GM23338 (cell line): ENCODE results near the gene TLE6. TPM values are rescaled to one million over a fixed set of nuclear protein-coding genes. Genes with fewer than 3 reads are reported as not detected.

Source experiments
- ATAC-seq: fragments of 200-7000 bp; cut with Tn5 transposase; 3 replicates; pipeline ENCODE4 v1.9.1; 2020
- DNase-seq: peaks from one replicate; pipeline ENCODE4 v3.0.0-alpha.2; 2015; ENCODE audit warnings: low spot score
- H2AFZ ChIP-seq: fragments of 200-600 bp; sonication (generic); 2 replicates; pipeline ENCODE4 v1.8.0; 2016; ENCODE audit warnings: antibody characterized with exemption, mild to moderate bottlenecking, moderate library complexity
- H3F3A ChIP-seq: fragments of 200-600 bp; sonication (generic); replicated peaks from 2 replicates; pipeline ENCODE4 v1.8.0; 2017; ENCODE audit warnings: antibody characterized with exemption, mixed run types, low read depth
- H3K27ac ChIP-seq: fragments of 200-600 bp; sonication (generic); 2 replicates; pipeline ENCODE4 v1.6.1; 2016; ENCODE audit warnings: low read depth
- H3K27me3 ChIP-seq: fragments of 200-600 bp; sonication (generic); 2 replicates; pipeline ENCODE4 v1.8.0; 2016; ENCODE audit warnings: mild to moderate bottlenecking, mixed run types, moderate library complexity; ENCODE audit not compliant: insufficient read depth
- H3K36me3 ChIP-seq: fragments of 200-600 bp; sonication (generic); 2 replicates; pipeline ENCODE4 v1.8.0; 2016; ENCODE audit warnings: mild to moderate bottlenecking; ENCODE audit not compliant: insufficient read depth
- H3K4me1 ChIP-seq: fragments of 200-600 bp; sonication (generic); 2 replicates; pipeline ENCODE4 v1.8.0; 2016; ENCODE audit warnings: mild to moderate bottlenecking, moderate library complexity; ENCODE audit not compliant: insufficient read depth
- H3K4me2 ChIP-seq: fragments of 200-600 bp; sonication (generic); 2 replicates; pipeline ENCODE4 v1.7.1; 2017; ENCODE audit warnings: mixed run types
- H3K4me3 ChIP-seq: fragments of 200-600 bp; sonication (generic); 2 replicates; pipeline ENCODE4 v1.6.1; 2016; ENCODE audit warnings: mixed run types
- H3K79me2 ChIP-seq: fragments of 200-600 bp; sonication (generic); replicated peaks from 2 replicates; pipeline ENCODE4 v1.8.0; 2017; ENCODE audit warnings: mild to moderate bottlenecking; ENCODE audit not compliant: insufficient read depth
- H3K9me2 ChIP-seq: fragments of 200-600 bp; sonication (generic); 2 replicates; pipeline ENCODE4 v1.8.0; 2017; ENCODE audit not compliant: insufficient read depth
- H4K20me1 ChIP-seq: fragments of 200-600 bp; sonication (generic); replicated peaks from 2 replicates; pipeline ENCODE4 v1.8.0; 2017; ENCODE audit warnings: mild to moderate bottlenecking; ENCODE audit not compliant: insufficient read depth
- H3K27ac Mint-ChIP-seq: 2 replicates; pipeline ENCODE4 v1.8.0; 2020; ENCODE audit warnings: inconsistent platforms, mild to moderate bottlenecking, moderate library complexity, mixed read lengths
- H3K27me3 Mint-ChIP-seq: 3 replicates; pipeline ENCODE4 v1.8.0; 2022; ENCODE audit warnings: low read depth, mild to moderate bottlenecking, moderate library complexity, mixed read lengths, inconsistent platforms; ENCODE audit not compliant: insufficient read depth, poor library complexity
- H3K36me3 Mint-ChIP-seq: 3 replicates; pipeline ENCODE4 v1.8.0; 2021; ENCODE audit warnings: low read depth, mild to moderate bottlenecking, inconsistent platforms, moderate library complexity, mixed read lengths
- H3K4me1 Mint-ChIP-seq: 3 replicates; pipeline ENCODE4 v1.8.0; 2020; ENCODE audit warnings: mild to moderate bottlenecking, inconsistent platforms, mixed read lengths
- H3K4me3 Mint-ChIP-seq: 3 replicates; pipeline ENCODE4 v1.8.0; 2021; ENCODE audit warnings: moderate library complexity, mild to moderate bottlenecking, inconsistent platforms, mixed read lengths
- H3K9me3 Mint-ChIP-seq: 3 replicates; pipeline ENCODE4 v1.8.0; 2020; ENCODE audit warnings: moderate library complexity, mild to moderate bottlenecking, inconsistent platforms, mixed read lengths
- CREB1 ChIP-seq: fragments of 250-450 bp; sonication (Bioruptor Pico); IDR thresholded peaks from 2 replicates; pipeline ENCODE4 v1.5.0; 2020; ENCODE audit warnings: low read depth, mild to moderate bottlenecking, moderate library complexity
- EZH2 ChIP-seq: fragments of 200-600 bp; sonication (generic); IDR thresholded peaks from one replicate; pipeline ENCODE4 v1.8.0; 2017; ENCODE audit warnings: antibody characterized with exemption, mild to moderate bottlenecking, low read depth; ENCODE audit not compliant: unreplicated experiment
- EZH2phosphoT487 ChIP-seq: fragments of 200-600 bp; sonication (generic); IDR thresholded peaks from one replicate; pipeline ENCODE4 v1.8.1; 2018; ENCODE audit warnings: antibody characterized with exemption; ENCODE audit not compliant: unreplicated experiment
- JUNB ChIP-seq: IDR thresholded peaks from one replicate; pipeline ENCODE4 v1.6.1; 2016; ENCODE audit warnings: antibody characterized with exemption; ENCODE audit not compliant: unreplicated experiment
- NANOG ChIP-seq: IDR thresholded peaks from 2 replicates; pipeline ENCODE4 v1.6.1; 2016; ENCODE audit warnings: antibody characterized with exemption, borderline replicate concordance
- POLR2AphosphoS5 ChIP-seq: IDR thresholded peaks from 2 replicates; pipeline ENCODE4 v1.6.1; 2016; ENCODE audit warnings: antibody characterized with exemption, low read depth
- STAT1 ChIP-seq: IDR thresholded peaks from one replicate; pipeline ENCODE4 v1.6.1; 2016; ENCODE audit warnings: antibody characterized with exemption; ENCODE audit not compliant: unreplicated experiment
- ZNF114 ChIP-seq: fragments of 250-450 bp; sonication (Bioruptor Pico); IDR thresholded peaks from 2 replicates; pipeline ENCODE4 v1.5.0; 2020; ENCODE audit warnings: mild to moderate bottlenecking, moderate library complexity
- ZNF331 ChIP-seq: fragments of 250-450 bp; sonication (Bioruptor Pico); IDR thresholded peaks from 2 replicates; pipeline ENCODE4 v1.5.0; 2020; ENCODE audit warnings: low read depth, mild to moderate bottlenecking, moderate library complexity
- polyA plus RNA-seq: library from polyadenylated mRNA; unstranded; fragments of >200 nt; fragmentation: Nextera tagmentation; extraction: Ambion mirVana; gene quantifications from 2 replicates; pipeline ENCODE4 v1.2.1, GENCODE V29; 2016
- total RNA-seq: library from RNA; depleted of rRNA; stranded (reverse); fragments of >200 nt; shearing (Covaris generic); gene quantifications from 2 replicates; pipeline ENCODE4 v1.2.3, GENCODE V29; 2014
- TF ChIP-seq, protein P1 (sequence below): IDR thresholded peaks from 2 replicates; pipeline ENCODE4 v1.6.1; 2016; ENCODE audit warnings: antibody characterized with exemption
- TF ChIP-seq, protein P2 (sequence below): fragments of 250-450 bp; sonication (Bioruptor Pico); IDR thresholded peaks from 2 replicates; pipeline ENCODE4 v1.5.0; 2020; ENCODE audit warnings: mild to moderate bottlenecking, moderate library complexity
- TF ChIP-seq, protein P3 (sequence below), 2 experiments: fragments of 200-600 bp in 1 of 2; sonication (generic) in 1 of 2; conservative IDR thresholded peaks; 2 replicates each; pipeline versions ENCODE4 v1.5.1 to v1.6.1; 2016 to 2017; ENCODE audit warnings: antibody characterized with exemption in 2 of 2, low read depth in 2 of 2, mild to moderate bottlenecking in 2 of 2, moderate library complexity in 1 of 2
- TF ChIP-seq, protein P4 (sequence below): IDR thresholded peaks from one replicate; pipeline ENCODE4 v1.6.1; 2018; ENCODE audit warnings: antibody characterized with exemption; ENCODE audit not compliant: unreplicated experiment

TLE6 gene
- total and polyA plus RNA-seq, 2 experiments from 2014 or later = 2.4 TPM

DNA sequence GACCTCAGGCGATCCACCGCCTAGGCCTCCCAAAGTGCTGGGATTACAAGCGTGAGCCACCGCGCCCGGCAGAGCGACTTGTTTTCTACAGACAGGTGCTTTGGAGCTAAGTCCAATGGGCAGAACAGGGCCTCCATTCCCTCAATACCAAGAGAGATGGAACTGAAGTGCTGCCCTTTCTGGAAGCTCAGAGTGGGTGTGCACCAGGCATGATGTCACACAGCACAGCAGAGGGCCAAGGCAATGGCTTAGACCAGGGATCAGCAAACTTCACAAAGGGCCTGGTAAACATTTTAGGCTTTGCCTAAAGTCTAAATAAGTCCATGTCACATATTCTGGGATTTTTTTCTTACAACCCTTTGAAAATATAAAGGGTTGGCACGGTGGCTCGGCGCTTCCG is 21.3 kb downstream of the TLE6 start:
- no peaks in the 10 kb centered on the region; the same call in 1 of the 2 replicates for H3K4me1 ChIP-seq

More for the DNA sequence above, 21.3 kb downstream of the TLE6 start:
- Mint-ChIP-seq H3K27ac (no peak overlapping the region), H3K27me3 (peaks cover 8% of the 10 kb centered on the region), H3K4me3 (no peak overlapping the region), H3K36me3 (peaks cover 7% of the 10 kb centered on the region; the same call in 2 of the 3 replicates), H3K4me1 (0 out of 3 replicates have a peak, but pooled peaks cover 3% of the 10 kb centered on the region), H3K9me3 (no peaks in the 10 kb centered on the region; the same call in 2 of the 3 replicates)
- no peaks in the 10 kb centered on the region for H3K9me2 ChIP-seq
- H3K36me3 ChIP-seq = no peaks in the 10 kb centered on the region
- ATAC-seq (no peak), DNase-seq (no peak)
- no peaks in the 10 kb centered on the region for H3K27me3 ChIP-seq
- no peak overlapping the region for H2AFZ ChIP-seq
- no peaks in the 10 kb centered on the region; the same call in 1 of the 2 replicates for H4K20me1 ChIP-seq
- no peaks in the 10 kb centered on the region for H3K79me2 ChIP-seq
- H3K4me2 ChIP-seq = no peak overlapping the region
- no peak overlapping the region for H3K4me3 ChIP-seq
- no peaks in the 10 kb centered on the region for H3F3A ChIP-seq
- TF ChIP-seq, protein P1, sequence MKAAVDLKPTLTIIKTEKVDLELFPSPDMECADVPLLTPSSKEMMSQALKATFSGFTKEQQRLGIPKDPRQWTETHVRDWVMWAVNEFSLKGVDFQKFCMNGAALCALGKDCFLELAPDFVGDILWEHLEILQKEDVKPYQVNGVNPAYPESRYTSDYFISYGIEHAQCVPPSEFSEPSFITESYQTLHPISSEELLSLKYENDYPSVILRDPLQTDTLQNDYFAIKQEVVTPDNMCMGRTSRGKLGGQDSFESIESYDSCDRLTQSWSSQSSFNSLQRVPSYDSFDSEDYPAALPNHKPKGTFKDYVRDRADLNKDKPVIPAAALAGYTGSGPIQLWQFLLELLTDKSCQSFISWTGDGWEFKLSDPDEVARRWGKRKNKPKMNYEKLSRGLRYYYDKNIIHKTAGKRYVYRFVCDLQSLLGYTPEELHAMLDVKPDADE = no peak
- TF ChIP-seq JUNB = no peak
- TF ChIP-seq, protein P2, sequence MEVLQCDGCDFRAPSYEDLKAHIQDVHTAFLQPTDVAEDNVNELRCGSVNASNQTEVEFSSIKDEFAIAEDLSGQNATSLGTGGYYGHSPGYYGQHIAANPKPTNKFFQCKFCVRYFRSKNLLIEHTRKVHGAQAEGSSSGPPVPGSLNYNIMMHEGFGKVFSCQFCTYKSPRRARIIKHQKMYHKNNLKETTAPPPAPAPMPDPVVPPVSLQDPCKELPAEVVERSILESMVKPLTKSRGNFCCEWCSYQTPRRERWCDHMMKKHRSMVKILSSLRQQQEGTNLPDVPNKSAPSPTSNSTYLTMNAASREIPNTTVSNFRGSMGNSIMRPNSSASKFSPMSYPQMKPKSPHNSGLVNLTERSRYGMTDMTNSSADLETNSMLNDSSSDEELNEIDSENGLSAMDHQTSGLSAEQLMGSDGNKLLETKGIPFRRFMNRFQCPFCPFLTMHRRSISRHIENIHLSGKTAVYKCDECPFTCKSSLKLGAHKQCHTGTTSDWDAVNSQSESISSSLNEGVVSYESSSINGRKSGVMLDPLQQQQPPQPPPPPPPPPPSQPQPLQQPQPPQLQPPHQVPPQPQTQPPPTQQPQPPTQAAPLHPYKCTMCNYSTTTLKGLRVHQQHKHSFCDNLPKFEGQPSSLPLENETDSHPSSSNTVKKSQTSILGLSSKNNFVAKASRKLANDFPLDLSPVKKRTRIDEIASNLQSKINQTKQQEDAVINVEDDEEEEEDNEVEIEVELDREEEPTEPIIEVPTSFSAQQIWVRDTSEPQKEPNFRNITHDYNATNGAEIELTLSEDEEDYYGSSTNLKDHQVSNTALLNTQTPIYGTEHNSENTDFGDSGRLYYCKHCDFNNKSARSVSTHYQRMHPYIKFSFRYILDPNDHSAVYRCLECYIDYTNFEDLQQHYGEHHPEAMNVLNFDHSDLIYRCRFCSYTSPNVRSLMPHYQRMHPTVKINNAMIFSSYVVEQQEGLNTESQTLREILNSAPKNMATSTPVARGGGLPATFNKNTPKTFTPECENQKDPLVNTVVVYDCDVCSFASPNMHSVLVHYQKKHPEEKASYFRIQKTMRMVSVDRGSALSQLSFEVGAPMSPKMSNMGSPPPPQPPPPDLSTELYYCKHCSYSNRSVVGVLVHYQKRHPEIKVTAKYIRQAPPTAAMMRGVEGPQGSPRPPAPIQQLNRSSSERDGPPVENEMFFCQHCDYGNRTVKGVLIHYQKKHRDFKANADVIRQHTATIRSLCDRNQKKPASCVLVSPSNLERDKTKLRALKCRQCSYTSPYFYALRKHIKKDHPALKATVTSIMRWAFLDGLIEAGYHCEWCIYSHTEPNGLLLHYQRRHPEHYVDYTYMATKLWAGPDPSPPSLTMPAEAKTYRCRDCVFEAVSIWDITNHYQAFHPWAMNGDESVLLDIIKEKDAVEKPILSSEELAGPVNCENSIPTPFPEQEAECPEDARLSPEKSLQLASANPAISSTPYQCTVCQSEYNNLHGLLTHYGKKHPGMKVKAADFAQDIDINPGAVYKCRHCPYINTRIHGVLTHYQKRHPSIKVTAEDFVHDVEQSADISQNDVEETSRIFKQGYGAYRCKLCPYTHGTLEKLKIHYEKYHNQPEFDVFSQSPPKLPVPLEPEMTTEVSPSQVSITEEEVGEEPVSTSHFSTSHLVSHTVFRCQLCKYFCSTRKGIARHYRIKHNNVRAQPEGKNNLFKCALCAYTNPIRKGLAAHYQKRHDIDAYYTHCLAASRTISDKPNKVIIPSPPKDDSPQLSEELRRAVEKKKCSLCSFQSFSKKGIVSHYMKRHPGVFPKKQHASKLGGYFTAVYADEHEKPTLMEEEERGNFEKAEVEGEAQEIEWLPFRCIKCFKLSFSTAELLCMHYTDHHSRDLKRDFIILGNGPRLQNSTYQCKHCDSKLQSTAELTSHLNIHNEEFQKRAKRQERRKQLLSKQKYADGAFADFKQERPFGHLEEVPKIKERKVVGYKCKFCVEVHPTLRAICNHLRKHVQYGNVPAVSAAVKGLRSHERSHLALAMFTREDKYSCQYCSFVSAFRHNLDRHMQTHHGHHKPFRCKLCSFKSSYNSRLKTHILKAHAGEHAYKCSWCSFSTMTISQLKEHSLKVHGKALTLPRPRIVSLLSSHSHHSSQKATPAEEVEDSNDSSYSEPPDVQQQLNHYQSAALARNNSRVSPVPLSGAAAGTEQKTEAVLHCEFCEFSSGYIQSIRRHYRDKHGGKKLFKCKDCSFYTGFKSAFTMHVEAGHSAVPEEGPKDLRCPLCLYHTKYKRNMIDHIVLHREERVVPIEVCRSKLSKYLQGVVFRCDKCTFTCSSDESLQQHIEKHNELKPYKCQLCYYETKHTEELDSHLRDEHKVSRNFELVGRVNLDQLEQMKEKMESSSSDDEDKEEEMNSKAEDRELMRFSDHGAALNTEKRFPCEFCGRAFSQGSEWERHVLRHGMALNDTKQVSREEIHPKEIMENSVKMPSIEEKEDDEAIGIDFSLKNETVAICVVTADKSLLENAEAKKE (CRISPR knock-in tag) = no peak
- TF ChIP-seq, protein P3, sequence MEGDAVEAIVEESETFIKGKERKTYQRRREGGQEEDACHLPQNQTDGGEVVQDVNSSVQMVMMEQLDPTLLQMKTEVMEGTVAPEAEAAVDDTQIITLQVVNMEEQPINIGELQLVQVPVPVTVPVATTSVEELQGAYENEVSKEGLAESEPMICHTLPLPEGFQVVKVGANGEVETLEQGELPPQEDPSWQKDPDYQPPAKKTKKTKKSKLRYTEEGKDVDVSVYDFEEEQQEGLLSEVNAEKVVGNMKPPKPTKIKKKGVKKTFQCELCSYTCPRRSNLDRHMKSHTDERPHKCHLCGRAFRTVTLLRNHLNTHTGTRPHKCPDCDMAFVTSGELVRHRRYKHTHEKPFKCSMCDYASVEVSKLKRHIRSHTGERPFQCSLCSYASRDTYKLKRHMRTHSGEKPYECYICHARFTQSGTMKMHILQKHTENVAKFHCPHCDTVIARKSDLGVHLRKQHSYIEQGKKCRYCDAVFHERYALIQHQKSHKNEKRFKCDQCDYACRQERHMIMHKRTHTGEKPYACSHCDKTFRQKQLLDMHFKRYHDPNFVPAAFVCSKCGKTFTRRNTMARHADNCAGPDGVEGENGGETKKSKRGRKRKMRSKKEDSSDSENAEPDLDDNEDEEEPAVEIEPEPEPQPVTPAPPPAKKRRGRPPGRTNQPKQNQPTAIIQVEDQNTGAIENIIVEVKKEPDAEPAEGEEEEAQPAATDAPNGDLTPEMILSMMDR (conservative IDR thresholded peaks at IDR 0.05; ENCODE audit: low read depth in 2 of 2) = no peak
- TF ChIP-seq ZNF114 (CRISPR knock-in tag) = no peak
- TF ChIP-seq, protein P4, sequence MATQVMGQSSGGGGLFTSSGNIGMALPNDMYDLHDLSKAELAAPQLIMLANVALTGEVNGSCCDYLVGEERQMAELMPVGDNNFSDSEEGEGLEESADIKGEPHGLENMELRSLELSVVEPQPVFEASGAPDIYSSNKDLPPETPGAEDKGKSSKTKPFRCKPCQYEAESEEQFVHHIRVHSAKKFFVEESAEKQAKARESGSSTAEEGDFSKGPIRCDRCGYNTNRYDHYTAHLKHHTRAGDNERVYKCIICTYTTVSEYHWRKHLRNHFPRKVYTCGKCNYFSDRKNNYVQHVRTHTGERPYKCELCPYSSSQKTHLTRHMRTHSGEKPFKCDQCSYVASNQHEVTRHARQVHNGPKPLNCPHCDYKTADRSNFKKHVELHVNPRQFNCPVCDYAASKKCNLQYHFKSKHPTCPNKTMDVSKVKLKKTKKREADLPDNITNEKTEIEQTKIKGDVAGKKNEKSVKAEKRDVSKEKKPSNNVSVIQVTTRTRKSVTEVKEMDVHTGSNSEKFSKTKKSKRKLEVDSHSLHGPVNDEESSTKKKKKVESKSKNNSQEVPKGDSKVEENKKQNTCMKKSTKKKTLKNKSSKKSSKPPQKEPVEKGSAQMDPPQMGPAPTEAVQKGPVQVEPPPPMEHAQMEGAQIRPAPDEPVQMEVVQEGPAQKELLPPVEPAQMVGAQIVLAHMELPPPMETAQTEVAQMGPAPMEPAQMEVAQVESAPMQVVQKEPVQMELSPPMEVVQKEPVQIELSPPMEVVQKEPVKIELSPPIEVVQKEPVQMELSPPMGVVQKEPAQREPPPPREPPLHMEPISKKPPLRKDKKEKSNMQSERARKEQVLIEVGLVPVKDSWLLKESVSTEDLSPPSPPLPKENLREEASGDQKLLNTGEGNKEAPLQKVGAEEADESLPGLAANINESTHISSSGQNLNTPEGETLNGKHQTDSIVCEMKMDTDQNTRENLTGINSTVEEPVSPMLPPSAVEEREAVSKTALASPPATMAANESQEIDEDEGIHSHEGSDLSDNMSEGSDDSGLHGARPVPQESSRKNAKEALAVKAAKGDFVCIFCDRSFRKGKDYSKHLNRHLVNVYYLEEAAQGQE = no peak
- no peak for TF ChIP-seq NANOG
- TF ChIP-seq CREB1 (CRISPR knock-in tag) = no peak
- TF ChIP-seq EZH2 = no peak
- no peak for TF ChIP-seq EZH2phosphoT487
- no peak for TF ChIP-seq ZNF331 (CRISPR knock-in tag)
- TF ChIP-seq POLR2AphosphoS5 = no peak
- TF ChIP-seq STAT1 = no peak
- no peak overlapping the region for H3K27ac ChIP-seq
